Measurements from ENCODE around the gene RYR3.

RYR3 gene

GRCh38 chr15:33561407-33561806 lies 250.6 kb downstream of the RYR3 start:
- no peaks in the 10 kb centered on the region for H3K4me1 ChIP-seq (ENCODE audit: control insufficient read depth, insufficient read depth, low read length)
- no peaks in the 10 kb centered on the region for H3K36me3 ChIP-seq (ENCODE audit: control insufficient read depth in 2 of 2, insufficient read depth in 1 of 2, low read length in 2 of 2)
- H3K4me3 ChIP-seq (ENCODE audit: low read depth, low read length) = no peak overlapping the region
- no peak for TF ChIP-seq ZNF335 (tag by site-specific recombination; conservative IDR thresholded peaks at IDR 0.05)
- TF ChIP-seq YY2 (tag by site-specific recombination; IDR thresholded peaks at IDR 0.05) = no peak
- TF ChIP-seq ZNF112 (tag by site-specific recombination; IDR thresholded peaks at IDR 0.05) = no peak
- no peak for TF ChIP-seq ZFP37 (tag by site-specific recombination; IDR thresholded peaks at IDR 0.05)
- no peak for TF ChIP-seq ZNF580 (tag by site-specific recombination; IDR thresholded peaks at IDR 0.05)
- TF ChIP-seq ZNF202 (tag by site-specific recombination; IDR thresholded peaks at IDR 0.05; ENCODE audit: borderline replicate concordance) = no peak
- no peak for TF ChIP-seq TRIM28 (IDR thresholded peaks at IDR 0.05; ENCODE audit: borderline replicate concordance, low read length)
- TF ChIP-seq ZNF37A (tag by site-specific recombination; IDR thresholded peaks at IDR 0.05) = no peak
- no peak for TF ChIP-seq GLIS1 (tag by site-specific recombination; IDR thresholded peaks at IDR 0.05)
- TF ChIP-seq ZNF529 (tag by site-specific recombination; IDR thresholded peaks at IDR 0.05; ENCODE audit: insufficient replicate concordance) = no peak
- no peak for TF ChIP-seq ZNF391 (tag by site-specific recombination; IDR thresholded peaks at IDR 0.05; ENCODE audit: borderline replicate concordance, low read depth)
- no peak for TF ChIP-seq ZSCAN4 (tag by site-specific recombination; IDR thresholded peaks at IDR 0.05)
- TF ChIP-seq ZNF18 (tag by site-specific recombination; IDR thresholded peaks at IDR 0.05) = no peak
- no peak for TF ChIP-seq PRDM1 (tag by site-specific recombination; IDR thresholded peaks at IDR 0.05)
- TF ChIP-seq SP2 (tag by site-specific recombination; IDR thresholded peaks at IDR 0.05) = no peak
- TF ChIP-seq ZFHX2 (tag by site-specific recombination; conservative IDR thresholded peaks at IDR 0.05) = no peak
- no peak for TF ChIP-seq ZNF777 (tag by site-specific recombination; IDR thresholded peaks at IDR 0.05; ENCODE audit: borderline replicate concordance)
- no peak for TF ChIP-seq BCL11B (tag by site-specific recombination; IDR thresholded peaks at IDR 0.05; ENCODE audit: low read depth)
- ChIA-PET POLR2A (no interaction called here), CTCF (no interaction called here)
- H3K9me3 ChIP-seq (ENCODE audit: control insufficient read depth, insufficient read depth, low read depth, low read length) = no peaks in the 10 kb centered on the region
- no peak overlapping the region for H3K27ac ChIP-seq (ENCODE audit: extremely low read depth, low read depth, low read length)

- Histone ChIP-seq H3K27ac (ENCODE audit: extremely low read depth, low read depth, low read length) (no peak overlapping the region), H3K9me3 (ENCODE audit: control insufficient read depth, insufficient read depth, low read depth, low read length) (no peaks in the 10 kb centered on the region), H3K4me3 (ENCODE audit: low read depth, low read length) (no peak overlapping the region), H3K4me1 (ENCODE audit: control insufficient read depth, insufficient read depth, low read length) (no peaks in the 10 kb centered on the region), H3K36me3 (ENCODE audit: control insufficient read depth in 2 of 2, insufficient read depth in 1 of 2, low read length in 2 of 2) (no peaks in the 10 kb centered on the region)
- TF ChIP-seq ZNF768 (tag by site-specific recombination; IDR thresholded peaks at IDR 0.05) = no peak
- TF ChIP-seq ZNF624 (tag by site-specific recombination; IDR thresholded peaks at IDR 0.05) = no peak
- no peak for TF ChIP-seq ZNF707 (tag by site-specific recombination; IDR thresholded peaks at IDR 0.05)
- TF ChIP-seq ZBTB49 (tag by site-specific recombination; IDR thresholded peaks at IDR 0.05; ENCODE audit: low read depth) = no peak
- no peak for TF ChIP-seq SCRT1 (tag by site-specific recombination; IDR thresholded peaks at IDR 0.05; ENCODE audit: borderline replicate concordance)
- no peak for TF ChIP-seq ATF2 (tag by site-specific recombination; IDR thresholded peaks at IDR 0.05; ENCODE audit: low read depth)
- TF ChIP-seq ZNF175 (tag by site-specific recombination; IDR thresholded peaks at IDR 0.05) = no peak
- TF ChIP-seq ZFP3 (tag by site-specific recombination; IDR thresholded peaks at IDR 0.05; ENCODE audit: low read depth) = no peak
- no peak for TF ChIP-seq ZBTB8A (tag by site-specific recombination; IDR thresholded peaks at IDR 0.05)
- no peak for TF ChIP-seq ZNF140 (tag by site-specific recombination; IDR thresholded peaks at IDR 0.05)
- no peak for TF ChIP-seq ZNF366 (tag by site-specific recombination; conservative IDR thresholded peaks at IDR 0.05)
- ChIA-PET POLR2A (no interaction called here), CTCF (no interaction called here)
These were observed 251.2 kb downstream of the RYR3 start for GRCh38 chr15:33561967-33562366.

All from HEK293 (cell line).